Activated naive CD4-positive, alpha-beta T cell treated with anti-CD3 and anti-CD28 coated beads for 36 hours (primary cell): Measurements from ENCODE around the gene FADS6. TPM values are rescaled to one million over a fixed set of nuclear protein-coding genes. Genes with fewer than 3 reads are reported as not detected.

Experiments used
- CTCF ChIA-PET: fragments of 350-600 bp; sonication (Branson Sonifier 250); formaldehyde crosslinking; loops from one replicate; lab custom pipeline; 2021; ENCODE audit warnings: antibody characterized with exemption; lab: Charles Lee
- DNase-seq: peaks from one replicate; pipeline ENCODE4 v3.0.0-alpha.2; 2020
- H3K27ac Mint-ChIP-seq: one replicate; pipeline ENCODE4 v1.8.0; 2021; ENCODE audit warnings: mild to moderate bottlenecking, mixed read lengths
- H3K27me3 Mint-ChIP-seq: one replicate; pipeline ENCODE4 v1.8.0; 2021; ENCODE audit warnings: low read depth, mixed read lengths
- H3K36me3 Mint-ChIP-seq: one replicate; pipeline ENCODE4 v1.8.0; 2021; ENCODE audit warnings: low read depth, mixed read lengths
- H3K4me1 Mint-ChIP-seq: one replicate; pipeline ENCODE4 v1.8.0; 2021; ENCODE audit warnings: low read depth, mixed read lengths
- H3K4me3 Mint-ChIP-seq: one replicate; pipeline ENCODE4 v1.8.0; 2021; ENCODE audit warnings: mild to moderate bottlenecking, moderate library complexity, mixed read lengths
- H3K9me3 Mint-ChIP-seq: one replicate; pipeline ENCODE4 v1.8.0; 2021; ENCODE audit warnings: mixed read lengths
- intact Hi-C: fragments of 100-400 bp; cut with micrococcal nuclease; formaldehyde crosslinking; loops from one replicate; pipeline ENCODE4 v1.15.1; 2023
- total RNA-seq, 2 experiments: library from RNA; stranded (reverse); gene quantifications; one replicate each; pipeline ENCODE4 v1.2.3, GENCODE V29; 2021

The FADS6 gene
- total RNA-seq, 2 experiments from 2014 or later: not detected

- DNase-seq: no peak
- H3K4me3 Mint-ChIP-seq: no peak overlapping the region
- CTCF ChIA-PET: interaction anchor here (0.6 to 10.0 kb wide), 19 partner anchors 9 to 797 kb away, joined by 3 to 165 read pairs (median 4); partner anchors contain the start of genes FDXR and RAB37
- H3K27ac Mint-ChIP-seq: peak overlapping the region; percentile 24
- peaks cover 7% of the 10 kb centered on the region for H3K36me3 Mint-ChIP-seq
- peaks cover 15% of the 10 kb centered on the region for H3K4me1 Mint-ChIP-seq
- H3K27me3 Mint-ChIP-seq: peaks cover 40% of the 10 kb centered on the region
- intact Hi-C loops: loop anchor here (1.0 kb wide), 1 partner anchor 117 kb away; no protein-coding TSS in a partner anchor
- no peaks in the 10 kb centered on the region for H3K9me3 Mint-ChIP-seq
Measured at GRCh38 chr17:74861662-74862107, 31.7 kb downstream of the FADS6 start.

GRCh38 chr17:74860872-74861661 is 32.4 kb downstream of the FADS6 start:
- intact Hi-C loops: no loop called here
- H3K4me1 Mint-ChIP-seq: peaks cover 15% of the 10 kb centered on the region
- no peaks in the 10 kb centered on the region for H3K9me3 Mint-ChIP-seq
- no peak overlapping the region for H3K4me3 Mint-ChIP-seq
- DNase-seq: no peak
- CTCF ChIA-PET: interaction anchor here (1.0 to 10.0 kb wide), 11 partner anchors 8 to 124 kb away, joined by 3 to 165 read pairs (median 5); partner anchors contain the start of genes FDXR and RAB37
- peaks cover 42% of the 10 kb centered on the region for H3K27me3 Mint-ChIP-seq
- H3K36me3 Mint-ChIP-seq: peaks cover 7% of the 10 kb centered on the region
- no peak overlapping the region for H3K27ac Mint-ChIP-seq

- peaks cover 15% of the 10 kb centered on the region for H3K4me1 Mint-ChIP-seq
- CTCF ChIA-PET: interaction anchor here (0.9 to 10.0 kb wide), 7 partner anchors 16 to 130 kb away, joined by 3 to 165 read pairs (median 3); no protein-coding TSS in a partner anchor
Measured at GRCh38 chr17:74860229-74860871, 33.1 kb downstream of the FADS6 start.

GRCh38 chr17:74859459-74860228 is 33.8 kb downstream of the FADS6 start, which contains the start of gene GRIN2C:
Gene GRIN2C, minus strand, starts transcription at chr17:74859885. Its CDS starts 4,793 bp downstream, at chr17:74855092.
- intact Hi-C loops: no loop called here
- H3K4me1 Mint-ChIP-seq: peaks cover 15% of the 10 kb centered on the region

More at GRCh38 chr17:74860229-74860871, 33.1 kb downstream of the FADS6 start:
- Mint-ChIP-seq H3K4me3 (peak overlapping the region; percentile 32), H3K27ac (no peak overlapping the region), H3K36me3 (peaks cover 7% of the 10 kb centered on the region), H3K27me3 (peaks cover 45% of the 10 kb centered on the region), H3K9me3 (no peaks in the 10 kb centered on the region)
- intact Hi-C loops: no loop called here
- no peak for DNase-seq

GRCh38 chr17:74858672-74859458 is 34.6 kb downstream of the FADS6 start:
- Mint-ChIP-seq H3K9me3 (no peaks in the 10 kb centered on the region), H3K36me3 (peaks cover 4% of the 10 kb centered on the region), H3K4me1 (peaks cover 15% of the 10 kb centered on the region), H3K27me3 (peaks cover 57% of the 10 kb centered on the region), H3K27ac (no peak overlapping the region), H3K4me3 (peak overlapping the region; percentile 18)
- intact Hi-C loops: no loop called here
- no peak for DNase-seq
- CTCF ChIA-PET: interaction anchor here (0.7 to 10.0 kb wide), 6 partner anchors 15 to 201 kb away, joined by 3 to 165 read pairs (median 4); no protein-coding TSS in a partner anchor

More at GRCh38 chr17:74859459-74860228, 33.8 kb downstream of the FADS6 start, which contains the start of gene GRIN2C:
- H3K9me3 Mint-ChIP-seq: no peaks in the 10 kb centered on the region
- peaks cover 50% of the 10 kb centered on the region for H3K27me3 Mint-ChIP-seq
- no peak for DNase-seq
- H3K27ac Mint-ChIP-seq: no peak within 1 kb of the TSS
- peaks cover 5% of the 10 kb centered on the region for H3K36me3 Mint-ChIP-seq
- CTCF ChIA-PET: interaction anchor here (0.9 to 10.0 kb wide), 7 partner anchors 16 to 202 kb away, joined by 3 to 165 read pairs (median 3); no protein-coding TSS in a partner anchor
- H3K4me3 Mint-ChIP-seq: peak within 1 kb of the TSS; percentile 32

GRCh38 chr17:74857191-74857590 is 36.2 kb downstream of the FADS6 start:
- Mint-ChIP-seq H3K36me3 (no peaks in the 10 kb centered on the region), H3K27ac (no peak overlapping the region), H3K4me3 (no peak overlapping the region), H3K27me3 (peaks cover 63% of the 10 kb centered on the region), H3K9me3 (no peaks in the 10 kb centered on the region), H3K4me1 (peaks cover 17% of the 10 kb centered on the region)
- DNase-seq: no peak
- intact Hi-C loops: no loop called here
- CTCF ChIA-PET: interaction anchor here (0.7 to 10.0 kb wide), 5 partner anchors 9 to 200 kb away, joined by 3 to 165 read pairs (median 5); no protein-coding TSS in a partner anchor

- H3K4me3 Mint-ChIP-seq: no peak overlapping the region
- intact Hi-C loops: no loop called here
Measured at GRCh38 chr17:74856112-74856511, 37.3 kb downstream of the FADS6 start.

GRCh38 chr17:74855323-74855722 is 38.1 kb downstream of the FADS6 start:
- peaks cover 8% of the 10 kb centered on the region for H3K4me1 Mint-ChIP-seq
- peaks cover 60% of the 10 kb centered on the region for H3K27me3 Mint-ChIP-seq
- H3K36me3 Mint-ChIP-seq: no peaks in the 10 kb centered on the region
- intact Hi-C loops: no loop called here
- CTCF ChIA-PET: interaction anchor here (1.3 to 2.0 kb wide), 3 partner anchors 9 to 198 kb away, joined by 3 to 8 read pairs (median 7); no protein-coding TSS in a partner anchor
- H3K27ac Mint-ChIP-seq: no peak overlapping the region
- no peak for DNase-seq
- no peak overlapping the region for H3K4me3 Mint-ChIP-seq
- no peaks in the 10 kb centered on the region for H3K9me3 Mint-ChIP-seq

More at GRCh38 chr17:74856112-74856511, 37.3 kb downstream of the FADS6 start:
- Mint-ChIP-seq H3K9me3 (no peaks in the 10 kb centered on the region), H3K27ac (no peak overlapping the region), H3K4me1 (peaks cover 11% of the 10 kb centered on the region), H3K36me3 (no peaks in the 10 kb centered on the region), H3K27me3 (peaks cover 58% of the 10 kb centered on the region)
- CTCF ChIA-PET: interaction anchor here (0.6 to 2.3 kb wide), 5 partner anchors 8 to 199 kb away, joined by 3 to 8 read pairs (median 7); no protein-coding TSS in a partner anchor
- no peak for DNase-seq

GRCh38 chr17:74854792-74855191 is 38.6 kb downstream of the FADS6 start:
- Mint-ChIP-seq H3K4me1 (peaks cover 5% of the 10 kb centered on the region), H3K27ac (no peak overlapping the region), H3K9me3 (no peaks in the 10 kb centered on the region), H3K27me3 (peaks cover 57% of the 10 kb centered on the region), H3K36me3 (no peaks in the 10 kb centered on the region), H3K4me3 (no peak overlapping the region)
- no peak for DNase-seq
- intact Hi-C loops: no loop called here
- CTCF ChIA-PET: interaction anchor here (1.0 to 2.0 kb wide), 2 partner anchors 8 to 63 kb away, joined by 3 to 8 read pairs; no protein-coding TSS in a partner anchor

- intact Hi-C loops: no loop called here
- Mint-ChIP-seq H3K4me1 (peaks cover 3% of the 10 kb centered on the region), H3K36me3 (no peaks in the 10 kb centered on the region), H3K4me3 (no peak overlapping the region), H3K9me3 (no peaks in the 10 kb centered on the region), H3K27ac (no peak overlapping the region), H3K27me3 (peaks cover 50% of the 10 kb centered on the region)
- CTCF ChIA-PET: interaction anchor here (1.3 kb wide), 1 partner anchor 11 kb away, joined by 3 read pairs; no protein-coding TSS in a partner anchor
- no peak for DNase-seq
Measured at GRCh38 chr17:74853669-74854068, 39.8 kb downstream of the FADS6 start.
